Stimulated activated CD4-positive, alpha-beta T cell treated with anti-CD3 and anti-CD28 coated beads, Interleukin-12 subunit alpha, Interleukin-12 subunit beta, amount 100 ng/mL, for 24 hours (primary cell): Measurements from ENCODE around the gene SPPL3.

Source experiments
- DNase-seq, 2 experiments: peaks; one replicate each; pipeline ENCODE4 v3.0.0-alpha.2; 2020; ENCODE audit warnings: low read depth in 2 of 2

SPPL3 gene

DNA sequence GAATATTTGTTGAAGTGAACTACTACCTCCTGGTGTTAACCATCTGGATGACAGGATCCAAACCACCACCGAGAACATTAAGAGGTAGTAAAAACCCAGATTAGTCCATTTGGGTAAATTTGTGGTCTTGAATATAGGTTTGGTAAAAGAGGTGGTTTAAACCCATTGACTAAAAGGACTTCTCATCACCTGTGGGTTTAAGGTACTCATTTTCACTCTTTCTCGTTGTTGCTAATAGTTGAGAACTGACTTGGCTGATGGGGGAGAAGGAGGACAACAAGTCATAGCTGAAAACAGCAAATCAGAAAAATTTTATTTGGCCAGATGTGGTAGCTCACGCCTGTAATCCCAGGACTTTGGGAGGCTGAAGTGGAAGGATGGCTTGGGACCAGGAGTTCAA, 119.4 kb downstream of the SPPL3 start:
- no peak for DNase-seq

DNA sequence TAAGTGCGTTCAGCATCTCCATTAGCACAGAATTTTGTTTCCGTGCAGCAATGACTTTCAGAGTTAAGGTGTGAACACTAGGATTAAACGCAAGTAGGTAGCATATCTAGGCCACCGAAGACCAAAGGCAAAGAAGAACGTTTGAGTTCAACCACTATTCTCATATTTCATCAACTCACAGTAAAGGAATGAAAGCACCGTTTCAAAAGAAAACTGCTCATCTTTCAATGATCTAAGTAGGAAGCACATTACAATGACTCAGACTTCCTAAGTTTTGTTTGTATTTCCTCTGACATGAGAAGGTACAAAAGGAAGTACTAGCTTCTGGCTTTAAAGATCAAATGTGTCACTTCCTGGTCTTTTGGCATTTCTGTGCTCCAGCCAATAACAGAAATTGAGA, 121.0 kb downstream of the SPPL3 start:
- no peak for DNase-seq

DNA sequence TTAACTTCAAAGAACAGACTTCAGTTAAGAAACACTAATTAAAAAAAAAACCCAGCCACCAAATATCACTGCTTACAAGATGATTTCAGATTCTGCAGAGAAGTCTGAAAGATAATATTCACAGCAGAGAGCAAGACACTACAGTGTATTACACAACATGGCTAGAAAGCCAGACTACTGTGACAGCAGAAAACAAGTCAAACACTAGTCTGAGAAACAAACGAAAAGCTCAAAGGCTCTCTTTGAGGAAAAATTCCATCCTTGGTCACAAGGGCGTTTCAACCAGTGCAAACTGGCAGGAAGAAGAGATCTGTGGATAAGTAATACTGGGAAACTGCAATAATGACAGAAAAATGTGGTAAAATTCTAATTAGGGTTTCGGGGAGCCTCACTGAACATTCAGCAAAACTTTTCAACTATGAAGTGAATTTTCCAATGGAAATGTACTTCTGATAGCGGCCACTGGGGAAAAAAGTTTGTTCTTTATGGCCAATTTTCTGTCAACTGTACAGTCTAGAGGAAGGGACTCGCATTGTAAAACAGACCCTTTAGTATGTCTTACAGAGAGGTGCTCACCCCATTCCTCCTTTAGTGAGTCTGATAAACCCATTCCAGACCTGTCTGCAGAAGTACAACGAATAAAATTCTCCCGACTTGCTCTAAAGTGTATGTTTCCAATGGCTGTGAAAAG, 128.2 kb downstream of the SPPL3 start:
- no peak for DNase-seq

DNA sequence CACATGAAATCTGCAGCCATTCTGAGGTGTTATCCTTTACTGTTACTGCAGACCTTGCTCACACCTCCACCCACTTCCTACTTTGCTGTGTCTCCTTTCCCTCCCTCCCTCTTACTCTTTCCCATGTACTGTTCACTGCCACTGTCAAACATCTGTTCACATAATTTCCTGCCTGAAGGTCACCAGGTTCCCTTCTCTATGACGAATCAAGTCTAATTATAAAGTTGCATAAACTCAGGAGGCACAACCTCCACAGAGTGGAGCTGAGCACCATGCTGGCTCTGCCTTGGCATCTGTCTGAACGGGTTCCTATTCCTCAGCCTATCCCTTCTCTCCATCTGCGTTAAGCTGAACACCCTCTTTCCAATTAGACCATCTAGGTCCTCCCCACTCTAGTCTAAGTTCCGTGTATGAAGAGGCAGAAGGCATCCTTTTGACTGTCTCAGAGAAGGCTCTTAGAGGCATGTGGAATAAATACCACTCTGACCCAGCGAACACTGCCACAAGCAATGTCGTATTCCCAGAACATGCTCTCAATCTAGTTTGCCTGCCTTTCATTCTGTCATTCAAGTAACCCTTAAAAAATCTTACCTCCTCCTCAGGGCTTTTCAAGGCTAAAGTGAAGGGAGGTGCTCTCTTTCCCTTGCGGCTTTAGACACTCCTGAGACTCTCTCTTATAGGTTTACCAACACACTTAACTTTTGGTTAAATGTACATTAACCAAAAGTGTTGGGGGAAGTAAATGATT, 129.8 kb downstream of the SPPL3 start:
- no peak for DNase-seq

DNA sequence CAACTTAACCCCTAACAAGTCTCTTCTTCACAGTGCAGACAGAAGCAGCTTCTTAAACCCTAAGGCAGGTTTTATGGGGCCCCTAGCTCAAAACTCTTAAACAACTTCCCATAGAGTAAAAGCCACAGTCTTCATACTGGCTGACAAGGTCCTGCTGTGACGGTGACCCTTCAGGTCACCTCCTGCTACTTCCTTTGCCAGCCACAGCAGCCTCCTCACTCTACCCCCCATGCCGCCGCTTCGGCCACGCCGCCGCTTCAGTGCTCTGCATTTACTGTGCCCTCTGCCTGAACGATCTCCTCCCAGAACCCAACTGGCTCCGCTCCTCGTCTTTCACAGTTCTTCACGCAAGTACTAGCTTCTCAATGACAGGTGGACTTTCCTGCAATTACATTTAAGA, 133.1 kb downstream of the SPPL3 start:
- DNase-seq = no peak

DNA sequence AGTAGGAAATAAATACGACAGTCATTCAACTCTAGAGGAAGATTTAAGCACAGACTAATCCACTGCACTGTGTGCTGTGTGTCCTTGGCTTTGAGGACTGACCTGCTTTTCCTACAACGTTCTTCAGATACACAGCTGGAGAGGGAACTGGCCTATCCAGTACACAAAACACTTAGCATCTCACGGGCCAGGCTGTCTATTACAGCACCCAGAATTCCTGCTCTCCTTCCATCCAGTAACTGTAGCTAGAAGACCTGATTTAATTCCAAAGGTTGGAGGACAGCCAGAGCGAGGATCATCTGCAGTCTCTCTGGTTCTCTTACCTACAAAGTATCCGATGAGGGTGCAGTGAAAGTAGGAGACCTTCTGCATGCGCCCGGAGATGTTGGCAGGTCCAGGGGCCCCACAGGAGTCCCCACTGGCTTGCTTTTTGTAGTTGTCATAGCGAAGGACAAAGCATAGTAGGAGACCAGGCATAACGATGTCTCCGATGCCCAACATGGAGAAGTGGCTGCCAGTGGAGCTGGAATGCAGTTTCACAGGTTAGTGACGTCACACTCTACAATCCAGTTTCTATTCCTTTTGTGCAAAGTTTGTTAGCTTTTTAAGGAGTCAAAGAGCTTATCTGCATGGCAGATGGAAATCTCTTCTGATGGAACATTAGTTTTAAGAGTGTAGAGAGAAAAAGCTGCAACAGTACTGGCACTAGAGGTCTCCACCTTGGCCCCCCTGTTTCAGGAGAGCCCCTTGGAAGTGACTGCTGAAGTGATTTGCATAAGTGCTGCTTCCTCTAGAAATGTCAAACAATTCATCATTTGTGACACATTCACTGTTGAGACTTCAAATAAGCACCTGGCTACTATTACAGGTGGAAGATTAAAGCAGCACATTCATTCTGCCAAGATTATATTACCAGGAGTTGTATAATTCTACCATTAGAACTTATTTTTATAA, 136.8 kb downstream of the SPPL3 start:
- DNase-seq = no peak

DNA sequence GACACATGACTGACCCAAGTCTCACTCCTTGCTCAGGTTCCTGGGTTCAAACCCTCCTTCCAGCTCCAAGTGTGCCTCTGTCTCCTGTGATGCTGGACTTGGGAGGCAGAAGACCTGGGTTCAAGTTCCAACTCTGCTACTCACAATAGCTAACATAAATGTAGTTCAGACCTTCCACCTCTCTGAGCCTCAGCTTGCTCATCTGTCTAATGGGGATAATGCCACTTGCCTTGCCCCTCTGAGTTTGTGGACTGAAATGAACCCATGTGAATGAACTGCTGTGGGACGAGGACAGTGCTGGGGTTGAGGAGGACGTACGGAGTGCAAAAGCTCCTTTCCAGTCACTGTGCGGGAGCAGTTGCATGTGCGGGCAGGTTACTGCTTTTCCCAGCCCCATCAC, 137.6 kb downstream of the SPPL3 start:
- DNase-seq = no peak

DNA sequence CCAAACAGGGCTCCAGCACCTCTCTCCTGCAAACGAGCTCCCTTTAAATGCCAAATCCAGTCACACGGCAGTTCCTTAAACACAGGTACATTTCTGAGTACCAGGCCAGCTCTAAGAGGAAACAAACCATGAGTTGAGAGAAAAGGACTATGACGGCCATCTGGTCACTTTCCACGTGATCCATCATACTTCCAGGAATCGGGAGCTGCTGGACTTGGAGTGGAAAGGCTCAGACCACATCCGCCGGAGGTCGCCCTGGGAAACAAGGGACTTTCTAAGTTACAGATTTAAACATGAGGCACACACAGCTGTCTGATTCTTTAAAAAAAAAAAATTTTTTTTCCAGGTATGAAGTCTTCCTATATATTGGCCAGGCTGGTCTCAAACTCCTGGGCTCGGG, 139.3 kb downstream of the SPPL3 start:
- DNase-seq = no peak

DNA sequence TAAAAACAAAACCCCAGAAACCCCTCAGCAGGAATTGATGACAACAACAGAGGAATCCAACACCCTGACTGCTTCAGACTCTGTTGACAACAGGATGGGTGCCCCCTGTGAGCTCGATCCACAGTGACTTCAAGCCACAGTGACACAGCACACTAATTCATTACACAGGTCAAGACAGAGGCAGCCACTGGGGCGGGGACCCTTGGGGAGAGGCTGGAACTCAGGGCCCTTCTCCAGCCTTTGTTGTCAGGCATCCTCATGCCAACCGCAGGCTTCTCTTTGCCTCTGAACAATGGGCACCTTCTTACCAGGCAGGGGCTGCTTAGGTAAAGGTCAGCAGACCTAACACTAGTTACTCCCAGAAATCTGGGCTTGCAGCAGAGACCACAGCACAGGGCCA, 140.9 kb downstream of the SPPL3 start:
- DNase-seq = no peak

DNA sequence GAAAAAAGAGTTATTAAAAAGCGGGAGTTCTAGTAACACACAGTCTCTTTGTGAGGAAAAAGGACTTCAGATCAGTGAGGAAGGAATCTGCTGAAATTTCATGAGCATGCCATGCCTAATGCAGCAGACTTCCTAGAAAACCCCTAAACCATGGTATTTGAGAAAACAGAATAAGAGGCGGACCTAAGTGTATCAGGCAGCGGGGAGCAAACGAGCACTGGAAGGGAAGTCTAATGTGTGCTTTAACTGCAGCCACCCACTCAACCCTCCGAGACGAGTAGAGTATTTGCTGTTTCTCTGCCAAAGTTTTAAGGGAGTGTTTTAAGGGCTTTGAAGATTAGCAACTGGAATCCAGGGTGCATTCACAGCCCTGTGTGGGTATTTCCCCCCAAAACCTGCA, 142.1 kb downstream of the SPPL3 start:
- no peak for DNase-seq

DNA sequence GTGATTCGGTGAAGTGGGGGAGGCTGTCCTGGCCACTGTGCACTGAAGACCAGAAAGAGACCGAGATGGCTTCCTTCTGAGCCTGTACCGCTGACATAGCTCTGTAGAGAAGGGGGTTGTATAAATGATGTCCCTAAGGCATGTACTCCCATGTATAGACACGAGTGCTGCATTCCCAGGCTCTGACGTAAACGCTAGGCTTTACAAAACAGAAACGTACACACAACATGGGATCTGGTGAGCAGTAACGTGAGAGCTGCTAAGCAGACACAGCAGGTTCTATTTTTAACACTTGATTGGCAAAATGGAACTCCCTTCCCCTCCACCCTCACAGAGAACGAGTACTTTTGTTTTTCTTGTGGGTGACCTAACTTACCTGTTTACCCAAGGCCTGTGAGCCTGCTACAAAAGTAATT, 142.6 kb downstream of the SPPL3 start:
- no peak for DNase-seq

DNA sequence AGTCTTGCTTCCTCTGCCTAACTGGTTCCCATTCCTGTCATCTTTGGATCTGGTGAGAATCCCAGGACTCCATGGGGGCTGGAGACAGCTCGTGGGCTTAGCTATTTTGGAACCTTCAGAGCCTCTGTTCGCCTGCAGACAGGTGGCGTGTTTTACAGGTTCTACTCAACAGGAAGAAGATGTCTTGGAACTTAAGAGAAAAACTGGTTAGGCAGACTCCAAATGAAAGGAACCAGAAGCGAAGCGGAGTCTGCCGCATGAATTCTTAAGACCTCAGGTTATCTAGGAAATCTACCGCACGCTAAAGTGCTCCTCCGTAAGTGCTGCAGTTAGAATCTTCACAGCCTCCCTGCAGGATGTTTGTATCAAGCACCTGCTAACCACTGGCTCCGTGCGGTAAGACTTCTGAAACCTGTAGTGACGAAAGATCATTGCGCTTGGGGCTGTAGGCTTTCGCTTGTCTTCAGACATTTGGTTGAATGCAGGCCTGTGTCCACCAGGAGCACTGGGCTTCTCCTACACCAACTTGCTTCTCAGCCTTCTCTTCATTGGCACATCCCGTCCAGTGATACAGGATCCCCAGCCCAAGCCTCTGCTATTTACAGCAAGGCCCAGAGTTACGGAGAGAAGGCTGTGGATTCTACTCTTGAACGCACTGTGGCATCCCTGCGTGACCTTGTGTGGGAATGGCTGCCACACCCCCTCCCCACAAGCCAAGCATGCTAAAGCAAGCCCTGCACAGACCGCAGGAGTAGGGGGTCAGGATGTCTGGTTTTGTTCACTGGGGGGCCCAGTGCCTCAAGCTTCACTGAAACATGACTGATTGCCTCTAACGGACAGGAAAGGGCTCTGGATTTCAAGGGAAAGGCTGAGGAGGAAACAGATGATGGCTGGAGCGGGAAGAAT, 143.6 kb downstream of the SPPL3 start:
- DNase-seq = no peak

DNA sequence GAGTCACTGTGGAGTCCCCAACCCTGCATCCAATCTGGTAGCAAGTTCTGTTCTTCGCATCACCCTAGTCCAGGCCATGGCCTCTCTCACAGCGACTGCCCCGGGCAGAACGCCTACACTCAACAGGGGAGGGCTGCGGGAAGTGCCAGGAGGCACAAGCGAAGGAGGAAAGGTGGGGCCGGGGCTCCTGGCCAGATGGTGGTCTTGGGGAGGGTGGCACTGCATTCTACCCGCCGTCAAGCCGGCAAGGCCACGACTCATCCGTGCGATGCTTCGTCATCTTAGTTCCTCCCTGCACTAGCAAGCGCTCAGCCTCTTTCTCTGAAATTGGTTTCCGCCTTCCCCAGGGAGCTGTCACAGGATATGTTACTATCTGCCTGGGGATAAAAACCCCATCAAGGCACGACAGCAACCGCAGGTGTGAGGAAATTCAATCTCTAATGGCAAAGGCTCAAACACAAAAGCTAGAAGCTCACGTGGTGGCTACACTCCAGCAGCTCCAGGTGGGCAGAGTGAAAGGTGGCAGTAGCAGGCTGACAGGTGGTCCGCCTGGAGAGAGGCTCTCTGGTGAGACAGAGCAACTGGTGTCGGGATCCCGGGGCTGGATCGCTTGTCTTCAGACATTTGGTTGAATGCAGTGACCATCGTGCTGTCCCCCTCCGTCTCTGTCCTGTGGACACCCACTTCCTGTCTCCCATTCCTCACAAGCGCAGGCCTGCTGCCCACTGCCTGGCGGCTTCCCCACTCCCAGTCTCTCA, 144.4 kb downstream of the SPPL3 start:
- no peak for DNase-seq

DNA sequence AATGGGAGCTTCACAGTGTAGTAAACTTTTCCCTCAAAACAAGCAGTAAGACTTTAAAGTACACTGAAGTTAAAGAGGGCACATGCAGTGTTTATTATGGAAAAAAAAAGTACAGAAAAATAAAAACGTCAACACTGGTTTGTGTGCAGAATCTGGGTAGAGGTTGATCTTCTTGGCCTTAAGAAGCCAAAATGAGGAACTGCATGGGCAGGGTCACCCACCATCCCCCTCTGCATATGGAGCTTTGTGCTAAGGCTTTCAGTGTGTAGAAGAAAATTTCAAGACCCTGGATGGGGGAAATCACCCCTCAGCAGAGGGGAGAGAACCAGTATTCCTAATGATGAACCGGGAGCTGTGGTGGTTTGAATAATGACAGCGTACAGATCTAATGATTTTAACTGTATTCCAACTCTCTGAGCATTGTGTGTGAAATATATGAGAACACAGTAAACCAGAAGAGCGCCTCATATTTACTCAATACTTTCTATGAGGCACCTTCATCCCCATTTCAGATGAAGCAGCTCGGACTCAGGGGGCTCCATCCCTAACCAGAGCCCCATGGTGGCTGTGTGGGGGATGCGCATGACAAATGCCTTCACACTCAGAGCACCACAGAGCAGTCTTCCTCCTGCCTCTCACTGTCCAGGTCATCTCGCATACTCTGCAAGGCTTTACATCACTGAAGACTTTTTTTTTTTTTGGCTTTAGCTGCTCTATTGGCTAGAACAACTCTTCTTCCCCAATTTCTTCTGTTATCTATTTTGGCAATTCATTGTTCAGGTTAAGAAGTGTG, 145.2 kb downstream of the SPPL3 start:
- no peak for DNase-seq

DNA sequence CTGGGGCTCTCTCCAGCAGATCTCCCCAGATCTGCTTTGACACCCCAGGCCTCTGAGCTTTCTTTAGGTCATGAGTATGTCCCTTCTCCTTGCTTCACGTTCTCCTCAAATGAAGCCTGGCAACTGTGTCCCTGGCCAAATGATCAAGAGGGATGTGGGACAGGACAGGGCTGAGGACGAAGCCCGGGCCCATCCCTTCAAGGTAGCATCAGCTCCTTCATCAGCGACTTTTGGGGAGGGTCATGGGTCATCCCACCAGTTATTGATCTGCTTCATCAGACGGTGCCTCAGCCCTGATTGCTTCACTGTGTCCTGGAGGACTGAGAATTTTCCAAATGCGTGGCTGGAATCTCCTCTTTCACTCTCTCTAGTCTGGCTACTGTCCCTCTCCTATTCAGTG, 146.2 kb downstream of the SPPL3 start:
- DNase-seq = no peak

DNA sequence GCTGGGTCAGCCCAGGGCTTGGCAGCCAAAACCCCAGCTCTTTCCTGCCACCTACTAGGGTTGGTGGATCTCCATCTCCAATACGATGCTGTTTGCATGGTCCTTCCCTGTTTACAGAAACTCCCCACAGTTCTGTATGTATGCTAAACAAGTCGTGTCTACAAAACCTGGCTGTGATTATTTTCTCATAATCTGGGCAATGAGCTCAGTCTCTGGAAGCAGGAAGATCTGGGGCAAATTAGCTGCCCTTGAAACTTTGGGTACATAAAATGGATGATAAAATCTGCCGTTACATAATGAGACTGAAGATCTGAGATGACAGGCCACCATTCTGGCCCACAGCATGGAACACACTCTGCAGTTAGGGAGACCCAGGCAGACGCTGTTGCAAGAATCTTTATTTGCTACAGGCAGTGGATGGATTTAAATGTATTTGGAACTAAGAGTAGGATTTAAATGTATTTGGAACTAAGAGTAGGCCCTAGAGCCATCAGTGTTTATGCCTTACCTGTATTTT, 146.9 kb downstream of the SPPL3 start:
- DNase-seq = no peak

DNA sequence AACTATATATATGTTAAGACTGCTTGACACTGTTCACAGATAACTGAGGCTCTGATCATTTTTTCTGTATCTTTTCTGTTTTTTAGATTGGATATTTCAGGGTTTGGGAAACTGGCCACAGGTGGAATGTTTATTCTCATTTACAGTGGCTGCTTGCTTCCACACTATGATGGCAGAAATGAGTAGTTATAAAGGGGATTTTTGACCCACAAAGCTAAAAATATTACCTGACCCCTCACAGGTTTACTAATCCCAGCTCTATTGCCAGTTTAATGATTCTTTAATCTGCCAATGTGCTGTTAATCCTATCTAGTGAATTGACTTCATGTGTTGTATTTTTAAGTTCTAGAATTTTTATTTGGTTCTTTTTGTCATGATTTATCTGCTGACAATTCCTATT, 148.9 kb downstream of the SPPL3 start:
- DNase-seq = no peak

DNA sequence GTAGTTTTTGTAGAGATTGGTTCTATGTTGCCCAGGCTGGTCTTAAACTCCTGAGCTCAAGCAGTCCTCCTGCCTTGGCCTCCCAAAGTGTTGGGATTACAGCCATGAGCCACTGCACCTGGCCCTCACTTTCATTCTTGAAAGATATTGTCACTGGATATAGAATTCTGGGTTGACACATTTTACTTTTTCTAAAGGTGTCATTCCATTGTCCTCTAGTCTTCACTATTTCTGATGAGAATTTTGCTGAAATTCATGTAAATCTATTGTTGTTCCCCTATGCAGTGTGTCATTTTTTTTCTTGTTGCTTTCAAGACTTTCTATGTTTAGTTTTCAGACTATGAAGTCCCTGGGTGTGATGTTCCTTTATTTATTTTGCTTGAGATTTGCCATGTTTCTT, 149.4 kb downstream of the SPPL3 start:
- no peak for DNase-seq

DNA sequence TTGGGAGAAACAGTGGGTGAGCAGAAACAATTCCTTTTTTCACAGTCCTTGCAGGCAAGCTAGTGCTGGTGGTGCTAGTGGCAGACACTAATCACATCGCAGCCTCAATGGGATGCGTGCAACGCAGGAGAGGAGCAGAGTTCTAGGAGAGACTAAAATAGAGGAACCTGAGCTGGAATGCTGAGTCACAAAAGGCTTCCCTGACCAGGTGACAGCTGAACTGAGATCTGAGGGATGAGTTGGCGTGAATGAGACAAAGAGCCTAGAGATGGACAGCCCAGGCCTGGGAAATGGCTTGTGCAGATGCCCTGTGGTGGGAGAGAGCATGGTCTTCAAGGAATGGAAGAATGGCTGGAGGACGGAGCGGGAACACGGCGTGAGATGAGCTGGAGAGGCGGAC, 152.8 kb downstream of the SPPL3 start:
- no peak for DNase-seq

DNA sequence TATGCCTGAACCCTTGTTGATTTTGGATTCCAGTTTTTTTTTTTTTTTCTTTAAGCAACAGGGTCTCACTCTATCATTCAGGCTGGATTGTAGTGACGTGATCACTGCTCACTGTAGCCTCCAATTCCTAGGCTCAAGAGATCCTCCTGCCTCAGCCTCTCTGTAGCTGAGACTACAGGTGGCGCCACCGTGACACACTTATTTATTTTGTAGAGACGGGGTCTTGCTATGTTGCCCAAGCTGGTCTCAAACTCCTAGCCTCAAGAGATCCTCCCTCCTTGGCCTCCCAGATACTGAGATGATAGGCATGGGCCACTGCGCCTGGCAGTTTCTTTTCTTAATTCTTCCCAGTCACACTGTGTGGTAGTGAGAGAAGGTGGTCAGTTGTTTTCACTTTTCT, 153.4 kb downstream of the SPPL3 start:
- no peak for DNase-seq
